Common myeloid progenitor, CD34-positive (primary cell): ENCODE results near the gene PGS1.

ENCODE experiments used
- CTCF ChIA-PET: fragments of 350-600 bp; sonication (Branson Sonifier 250); formaldehyde crosslinking; loops from one replicate; lab custom pipeline; 2021; ENCODE audit warnings: antibody characterized with exemption; lab: Charles Lee
- POLR2A ChIA-PET: fragments of 350-600 bp; sonication (Branson Sonifier 250); formaldehyde crosslinking; loops from one replicate; lab custom pipeline; 2021; ENCODE audit warnings: antibody characterized with exemption; lab: Charles Lee
- DNase-seq, 3 donors: peaks; one replicate each; pipeline versions ENCODE4 v3.0.0 to v3.0.0-alpha.2; 2013
- H3K27ac ChIP-seq, 2 experiments: 1 replicate in 1 of 2; 2 replicates in 1 of 2; pipeline ENCODE4 v1.7.0; 2013; ENCODE audit warnings: inconsistent platforms in 2 of 2, low read length in 2 of 2, mild to moderate bottlenecking in 2 of 2, low read depth in 1 of 2, moderate library complexity in 1 of 2; ENCODE audit not compliant: severe bottlenecking in 2 of 2, insufficient read depth in 1 of 2, poor library complexity in 1 of 2
- H3K27me3 ChIP-seq, 5 experiments: replicated peaks in 2 of 5; 1 replicate in 3 of 5; 2 replicates in 2 of 5; pipeline versions ENCODE4 v1.6.1 to v1.7.0; 2013; ENCODE audit warnings: low read length in 4 of 5, mild to moderate bottlenecking in 2 of 5, moderate library complexity in 2 of 5, inconsistent platforms in 1 of 5; ENCODE audit not compliant: insufficient read depth in 5 of 5, control insufficient read depth in 4 of 5
- H3K36me3 ChIP-seq, 4 experiments: 1 replicate in 2 of 4; 2 replicates in 2 of 4; pipeline versions ENCODE4 v1.6.1 to v1.7.0; 2013; ENCODE audit warnings: low read length in 3 of 4, control low read depth in 1 of 4, mild to moderate bottlenecking in 1 of 4; ENCODE audit not compliant: control insufficient read depth in 4 of 4, insufficient read depth in 4 of 4
- H3K4me1 ChIP-seq, 4 experiments: 1 replicate in 3 of 4; 2 replicates in 1 of 4; pipeline versions ENCODE4 v1.6.1 to v1.7.1; 2013; ENCODE audit warnings: low read length in 3 of 4, mild to moderate bottlenecking in 3 of 4, control low read depth in 1 of 4, inconsistent platforms in 1 of 4, moderate library complexity in 1 of 4; ENCODE audit not compliant: control insufficient read depth in 4 of 4, insufficient read depth in 4 of 4; ENCODE audit errors: control extremely low read depth in 1 of 4
- H3K4me3 ChIP-seq, 7 experiments: 1 replicate in 4 of 7; 2 replicates in 3 of 7; pipeline versions ENCODE4 v1.5.1 to v1.7.0; 2013; ENCODE audit warnings: mild to moderate bottlenecking in 7 of 7, low read length in 6 of 7, moderate library complexity in 6 of 7, inconsistent platforms in 2 of 7, low read depth in 2 of 7, control low read depth in 1 of 7; ENCODE audit not compliant: insufficient read depth in 4 of 7, control insufficient read depth in 1 of 7; ENCODE audit errors: extremely low read depth in 1 of 7
- H3K9me3 ChIP-seq, 5 experiments: 1 replicate in 4 of 5; 2 replicates in 1 of 5; pipeline versions ENCODE4 v1.6.1 to v1.7.1; 2013; ENCODE audit warnings: low read length in 4 of 5, mild to moderate bottlenecking in 2 of 5, inconsistent platforms in 1 of 5, low read depth in 1 of 5, moderate library complexity in 1 of 5; ENCODE audit not compliant: control insufficient read depth in 4 of 5, insufficient read depth in 2 of 5; ENCODE audit errors: control extremely low read depth in 1 of 5
- WGBS: methylation state at CpG from one replicate; pipeline ENCODE4 v1.1.5; 2013; ENCODE audit not compliant: insufficient coverage; 5-methylcytosine and 5-hydroxymethylcytosine counted together

Gene PGS1

GRCh38 chr17:78406396-78406795 is 27.9 kb downstream of the PGS1 start:
- ChIA-PET CTCF (no interaction called here), POLR2A (interaction anchor here (0.7 kb wide), 1 partner anchor 59 kb away, joined by 4 read pairs; no protein-coding TSS in a partner anchor)
- Histone ChIP-seq H3K27ac (peak overlapping the region in 1 of 2 experiments; percentile 22), H3K4me1 (peaks cover 0 to 4% (median 0%) of the 10 kb centered on the region in 4 experiments), H3K9me3 (no peaks in the 10 kb centered on the region), H3K27me3 (no peaks in the 10 kb centered on the region), H3K4me3 (no peak overlapping the region), H3K36me3 (peaks cover 8 to 80% (median 63%) of the 10 kb centered on the region in 4 experiments)
- WGBS = 100% methylated on average over 3 of the region's 6 CpGs
- no peak for DNase-seq

- no peak overlapping the region for H3K4me3 ChIP-seq
- H3K36me3 ChIP-seq = peaks cover 8 to 79% (median 60%) of the 10 kb centered on the region in 4 experiments
- no peaks in the 10 kb centered on the region for H3K9me3 ChIP-seq
- ChIA-PET POLR2A (no interaction called here), CTCF (interaction anchor here (1.2 kb wide), 1 partner anchor 10 kb away, joined by 4 read pairs; no protein-coding TSS in a partner anchor)
- 83% methylated on average over 3 of the region's 8 CpGs for WGBS
- no peaks in the 10 kb centered on the region for H3K27me3 ChIP-seq
- peaks cover 0 to 6% (median 0%) of the 10 kb centered on the region in 4 experiments for H3K4me1 ChIP-seq
- peak overlapping the region in 1 of 2 experiments; percentile 22 for H3K27ac ChIP-seq
- DNase-seq = no peak
Measured at GRCh38 chr17:78406920-78407319, 28.5 kb downstream of the PGS1 start.

- H3K27ac ChIP-seq = no peak overlapping the region
- 95% methylated on average over 7 of the region's 7 CpGs for WGBS
- CTCF ChIA-PET = interaction anchor here (1.2 to 1.5 kb wide), 2 partner anchors 9 to 117 kb away, joined by 3 to 4 read pairs; no protein-coding TSS in a partner anchor
- DNase-seq = no peak
- H3K4me1 ChIP-seq = peaks cover 0 to 11% (median 1%) of the 10 kb centered on the region in 4 experiments
- no peaks in the 10 kb centered on the region for H3K9me3 ChIP-seq
- POLR2A ChIA-PET = no interaction called here
- peaks cover 8 to 83% (median 58%) of the 10 kb centered on the region in 4 experiments for H3K36me3 ChIP-seq
- H3K4me3 ChIP-seq = no peak overlapping the region
- H3K27me3 ChIP-seq = no peaks in the 10 kb centered on the region
Measured at GRCh38 chr17:78407387-78408000, 29.0 kb downstream of the PGS1 start.

GRCh38 chr17:78408476-78409050 is 30.1 kb downstream of the PGS1 start:
- no peak overlapping the region for H3K4me3 ChIP-seq
- peak overlapping the region in 1 of 2 experiments; percentile 25 for H3K27ac ChIP-seq
- H3K27me3 ChIP-seq = no peaks in the 10 kb centered on the region
- WGBS = 92% methylated on average over 23 of the region's 23 CpGs
- H3K36me3 ChIP-seq = peaks cover 8 to 83% (median 53%) of the 10 kb centered on the region in 4 experiments
- H3K9me3 ChIP-seq = no peaks in the 10 kb centered on the region
- no peak for DNase-seq
- CTCF ChIA-PET = interaction anchor here (1.5 kb wide), 1 partner anchor 118 kb away, joined by 3 read pairs; no protein-coding TSS in a partner anchor
- H3K4me1 ChIP-seq = peaks cover 0 to 22% (median 10%) of the 10 kb centered on the region in 4 experiments
- POLR2A ChIA-PET = no interaction called here

- H3K27ac ChIP-seq = no peak overlapping the region
- ChIA-PET CTCF (interaction anchor here (1.5 to 3.6 kb wide), 2 partner anchors 13 to 119 kb away, joined by 3 to 24 read pairs; no protein-coding TSS in a partner anchor), POLR2A (interaction anchor here (1.2 kb wide), 1 partner anchor 19 kb away, joined by 3 read pairs; no protein-coding TSS in a partner anchor)
- H3K4me1 ChIP-seq = peaks cover 0 to 30% (median 18%) of the 10 kb centered on the region in 4 experiments
- H3K4me3 ChIP-seq = no peak overlapping the region
- no peaks in the 10 kb centered on the region for H3K9me3 ChIP-seq
- DNase-seq = no peak
- peaks cover 8 to 82% (median 45%) of the 10 kb centered on the region in 4 experiments for H3K36me3 ChIP-seq
- no peaks in the 10 kb centered on the region for H3K27me3 ChIP-seq
- 100% methylated on average over 5 of the region's 12 CpGs for WGBS
Measured at GRCh38 chr17:78409191-78409928, 30.9 kb downstream of the PGS1 start.

GRCh38 chr17:78411241-78411857 is 32.9 kb downstream of the PGS1 start:
- Histone ChIP-seq H3K36me3 (peaks cover 8 to 78% (median 36%) of the 10 kb centered on the region in 4 experiments), H3K4me1 (peaks cover 4 to 50% (median 36%) of the 10 kb centered on the region in 4 experiments), H3K4me3 (no peak overlapping the region), H3K27me3 (no peaks in the 10 kb centered on the region), H3K27ac (peak overlapping the region in 1 of 2 experiments; percentile 14), H3K9me3 (no peaks in the 10 kb centered on the region)
- ChIA-PET CTCF (interaction anchor here (0.9 to 3.6 kb wide), 10 partner anchors 10 to 130 kb away, joined by 3 to 24 read pairs (median 4); no protein-coding TSS in a partner anchor), POLR2A (interaction anchor here (1.3 kb wide), 1 partner anchor 10 kb away, joined by 3 read pairs; no protein-coding TSS in a partner anchor)
- 84% methylated on average over 11 of the region's 17 CpGs for WGBS
- no peak for DNase-seq
